HG03354 (cell line): ENCODE data around the gene SLC29A1.

Experiments used
- ATAC-seq: cut with Tn5 transposase; IDR thresholded peaks from one replicate; pipeline ENCODE4 v1.9.1; 2021; ENCODE audit warnings: mild to moderate bottlenecking; ENCODE audit not compliant: unreplicated experiment, poor library complexity, severe bottlenecking

Gene SLC29A1

GRCh38 chr6:44250067-44250717, 26.8 kb downstream of the SLC29A1 start:
- ATAC-seq: no peak

- ATAC-seq: no peak
These were observed 27.3 kb downstream of the SLC29A1 start for GRCh38 chr6:44250718-44251123.

GRCh38 chr6:44251576-44252524, 28.5 kb downstream of the SLC29A1 start:
- ATAC-seq: no peak

DNA sequence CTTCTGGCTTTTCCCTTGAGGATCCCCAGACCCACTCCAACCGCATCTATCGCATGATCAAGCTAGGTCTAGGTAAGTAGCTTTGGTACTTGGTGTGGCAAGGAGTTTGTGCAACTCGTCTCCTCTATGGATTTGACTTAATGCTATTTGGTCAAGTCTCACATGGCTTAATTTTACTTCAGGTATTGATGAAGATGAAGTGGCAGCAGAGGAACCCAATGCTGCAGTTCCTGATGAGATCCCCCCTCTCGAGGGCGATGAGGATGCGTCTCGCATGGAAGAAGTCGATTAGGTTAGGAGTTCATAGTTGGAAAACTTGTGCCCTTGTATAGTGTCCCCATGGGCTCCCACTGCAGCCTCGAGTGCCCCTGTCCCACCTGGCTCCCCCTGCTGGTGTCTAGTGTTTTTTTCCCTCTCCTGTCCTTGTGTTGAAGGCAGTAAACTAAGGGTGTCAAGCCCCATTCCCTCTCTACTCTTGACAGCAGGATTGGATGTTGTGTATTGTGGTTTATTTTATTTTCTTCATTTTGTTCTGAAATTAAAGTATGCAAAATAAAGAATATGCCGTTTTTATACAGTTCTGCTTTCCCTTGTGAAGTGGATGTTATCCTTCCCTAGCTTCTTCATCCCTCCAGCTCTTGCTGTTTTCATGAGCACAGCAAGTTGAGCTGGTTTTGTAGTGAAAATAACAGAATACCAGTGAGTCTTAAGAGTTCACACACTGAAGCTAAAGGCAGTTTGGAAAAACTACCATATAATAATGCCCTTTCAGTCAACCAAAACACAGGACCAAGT, 30.1 kb downstream of the SLC29A1 start:
- no peak for ATAC-seq

- ATAC-seq: no peak
These were observed 31.1 kb downstream of the SLC29A1 start for GRCh38 chr6:44254191-44255104.

- ATAC-seq: no peak
These were observed 31.9 kb downstream of the SLC29A1 start for GRCh38 chr6:44255105-44255808.

GRCh38 chr6:44255871-44256774, 32.7 kb downstream of the SLC29A1 start:
- no peak for ATAC-seq

- no peak for ATAC-seq
These were observed 33.3 kb downstream of the SLC29A1 start for GRCh38 chr6:44256775-44257024.

GRCh38 chr6:44257025-44257752, 33.8 kb downstream of the SLC29A1 start, which contains the start of gene SLC35B2:
Gene SLC35B2, minus strand, starts transcription at chr6:44257528. Its CDS starts 118 bp downstream, at chr6:44257410.
- peak; percentile 58 for ATAC-seq

- ATAC-seq: no peak
These were observed 34.4 kb downstream of the SLC29A1 start for GRCh38 chr6:44257753-44258324.

GRCh38 chr6:44258325-44258863, 35.0 kb downstream of the SLC29A1 start:
- ATAC-seq: no peak

GRCh38 chr6:44258921-44259320, 35.5 kb downstream of the SLC29A1 start:
- ATAC-seq: no peak

GRCh38 chr6:44260011-44260410, 36.6 kb downstream of the SLC29A1 start:
- no peak for ATAC-seq

GRCh38 chr6:44260451-44261297, 37.3 kb downstream of the SLC29A1 start:
- ATAC-seq: no peak

- no peak for ATAC-seq
These were observed 38.2 kb downstream of the SLC29A1 start for GRCh38 chr6:44261581-44261980.
